ENCODE data around the gene TXNDC11.

- TF ChIP-seq POLR2AphosphoS5 (IDR thresholded peaks at IDR 0.05; ENCODE audit: low read depth) = peak; percentile 90
- no peak for TF ChIP-seq CTCF (conservative IDR thresholded peaks at IDR 0.05; ENCODE audit: low read depth in 2 of 2)
- TF ChIP-seq JUNB (IDR thresholded peaks at IDR 0.05; ENCODE audit: unreplicated experiment) = no peak
- no peak for TF ChIP-seq CREB1 (CRISPR knock-in tag; IDR thresholded peaks at IDR 0.05; ENCODE audit: low read depth)
- TF ChIP-seq STAT1 (IDR thresholded peaks at IDR 0.05; ENCODE audit: unreplicated experiment) = no peak
Observed at GRCh38 chr16:11636172-11636721, 106.4 kb downstream of the TXNDC11 start.
